Measurements from ENCODE around the gene NKAP. TPM values are rescaled to one million over a fixed set of nuclear protein-coding genes. Genes with fewer than 3 reads are reported as not detected.

The NKAP gene
- total RNA-seq = 3.9 and 4.4 TPM in 2 replicates

GRCh38 chrX:119943185-119943988 lies at the start of gene NKAP:
Gene NKAP, minus strand, starts transcription at chrX:119943751. Its CDS starts 146 bp downstream, at chrX:119943605.

GRCh38 chrX:119895843-119896326 lies 47.7 kb downstream of the NKAP start, which contains the start of gene AKAP14:
Gene AKAP14, plus strand, starts transcription at chrX:119895893. Its CDS starts 7,331 bp downstream, at chrX:119903224.

GRCh38 chrX:119871599-119872395 lies 71.8 kb downstream of the NKAP start, which contains the start of the genes NDUFA1 and RNF113A:
Gene NDUFA1, plus strand, starts transcription at chrX:119871832. Its CDS starts 80 bp downstream, at chrX:119871912.
Gene RNF113A, minus strand, starts transcription at chrX:119871733. Its CDS starts 120 bp downstream, at chrX:119871613.

Other genes with a start within 250 kb of the NKAP start
- gene SOWAHD, start 185.2 kb downstream of the NKAP start, total RNA-seq = 0.28 TPM in 1 of 2 replicates, not detected in the other
- 5,330 and 10,791 TPM in 2 replicates for gene RPL39, start 152.1 kb downstream of the NKAP start, total RNA-seq
- gene UPF3B, start 90.8 kb downstream of the NKAP start, total RNA-seq = 0.85 and 1.5 TPM in 2 replicates
- gene RNF113A, start 72.0 kb downstream of the NKAP start, total RNA-seq = 20.1 and 24.2 TPM in 2 replicates
- 56.7 and 58.7 TPM in 2 replicates for gene NDUFA1, start 71.9 kb downstream of the NKAP start, total RNA-seq
- not detected in 2 replicates for gene AKAP14, start 47.9 kb downstream of the NKAP start, total RNA-seq
- not detected in 2 replicates for gene RHOXF2B, start 133.9 kb upstream of the NKAP start, total RNA-seq
- not detected in 2 replicates for gene RHOXF1, start 172.2 kb upstream of the NKAP start, total RNA-seq
- gene RHOXF2, start 214.9 kb upstream of the NKAP start, total RNA-seq = not detected in 2 replicates